Motor neuron (in vitro differentiated cells): ENCODE data around the gene ZC3H12A. TPM values are rescaled to one million over a fixed set of nuclear protein-coding genes. Genes with fewer than 3 reads are reported as not detected.

Experiments used
- ATAC-seq, 8 experiments: fragments of 200-7000 bp; cut with Tn5 transposase; replicated peaks in 6 of 8; 2 replicates each; pipeline ENCODE4 v1.8.0; 2021; ENCODE audit warnings: mild to moderate bottlenecking in 8 of 8, moderate library complexity in 8 of 8
- H3K27ac ChIP-seq, 2 donors: fragments of 250-450 bp; sonication (Bioruptor Pico); 2 replicates each; pipeline ENCODE4 v1.9.0; 2021; ENCODE audit warnings: antibody characterized with exemption in 2 of 2, mild to moderate bottlenecking in 2 of 2, moderate library complexity in 1 of 2
- H3K4me1 ChIP-seq, 2 donors: fragments of 250-450 bp; sonication (Bioruptor Pico); replicated peaks in 1 of 2; 2 replicates each; pipeline ENCODE4 v1.6.1; 2021; ENCODE audit warnings: antibody characterized with exemption in 2 of 2, mild to moderate bottlenecking in 2 of 2, moderate library complexity in 1 of 2
- H3K4me3 ChIP-seq, 5 donors: fragments of 250-450 bp; sonication (Bioruptor Pico); 2 replicates each; pipeline ENCODE4 v1.9.0; 2021; ENCODE audit warnings: antibody characterized with exemption in 5 of 5, mild to moderate bottlenecking in 5 of 5, moderate library complexity in 4 of 5
- WGBS, 10 experiments: fragments of 450-650 bp; shearing (Covaris generic); methylation state at CpG; one replicate each; pipeline ENCODE4 v1.0.0; 2022; 5-methylcytosine and 5-hydroxymethylcytosine counted together
- in situ Hi-C, 9 experiments: fragments of 400-800 bp; cut with MboI; loops; one replicate each; pipeline ENCODE4 v1.15.0; 2021; ENCODE audit warnings: low sequenced_read_pairs in 9 of 9, low pct_unique_long_range_greater_than_20kb in 2 of 9; ENCODE audit not compliant: unreplicated experiment in 9 of 9
- total RNA-seq, 8 experiments: library from RNA; unstranded; fragments of 300-600 nt; gene quantifications; 2 replicates each; pipeline versions ENCODE4 v1.2.3 to v1.2.4, GENCODE V29; 2022

The ZC3H12A gene
- total RNA-seq, 8 experiments from 2014 or later, result 1.8 to 13.3 (median 5.4) TPM

- in situ Hi-C loops, result loop anchor here in 1 of 9 experiments (25.0 kb wide), 1 partner anchor 229 kb away; the partner anchor contains the start of gene CDCA8
- no peaks in the 10 kb centered on the region for H3K4me1 ChIP-seq
- H3K4me3 ChIP-seq, result no peak overlapping the region
- H3K27ac ChIP-seq, result no peak overlapping the region
- ATAC-seq, result no peak
- WGBS, 10 experiments, result 69 to 93% (median 80%) methylated on average over 1 to 3 of the region's 3 CpGs; no CpG with 5 or more reads in 4 of the 10 experiments
Observed at GRCh38 chr1:37458551-37458950, 15.8 kb upstream of the ZC3H12A start.

- Histone ChIP-seq H3K27ac (no peak overlapping the region), H3K4me3 (no peak overlapping the region), H3K4me1 (no peaks in the 10 kb centered on the region)
- 60 to 100% (median 93%) methylated on average over 1 to 9 of the region's 9 CpGs; no CpG with 5 or more reads in 1 of the 10 experiments for WGBS, 10 experiments
- ATAC-seq, result no peak
- in situ Hi-C loops, result loop anchor here in 1 of 9 experiments (25.0 kb wide), 1 partner anchor 225 kb away; the partner anchor contains the start of gene CDCA8
Observed at GRCh38 chr1:37461698-37462436, 12.5 kb upstream of the ZC3H12A start.

- in situ Hi-C loops, result loop anchor here in 1 of 9 experiments (25.0 kb wide), 1 partner anchor 223 kb away; the partner anchor contains the start of gene CDCA8
- Histone ChIP-seq H3K27ac (no peak overlapping the region), H3K4me3 (no peak overlapping the region), H3K4me1 (no peaks in the 10 kb centered on the region)
- WGBS, 10 experiments, result 59 to 100% (median 75%) methylated on average over 1 to 2 of the region's 2 CpGs; no CpG with 5 or more reads in 3 of the 10 experiments
- ATAC-seq, result no peak
Observed at GRCh38 chr1:37464443-37464842, 9.9 kb upstream of the ZC3H12A start.

- WGBS, 10 experiments, result 76 to 100% (median 100%) methylated on average over 1 to 5 of the region's 6 CpGs
Observed at GRCh38 chr1:37465593-37466517, 8.5 kb upstream of the ZC3H12A start.

GRCh38 chr1:37468037-37468436, 6.3 kb upstream of the ZC3H12A start:
- ATAC-seq, result no peak
- no peak overlapping the region for H3K27ac ChIP-seq
- H3K4me3 ChIP-seq, result no peak overlapping the region
- in situ Hi-C loops, result loop anchor here in 1 of 9 experiments (25.0 kb wide), 1 partner anchor 219 kb away; the partner anchor contains the start of gene CDCA8
- WGBS, 10 experiments, result 83 to 100% (median 93%) methylated on average over 1 to 5 of the region's 5 CpGs; no CpG with 5 or more reads in 4 of the 10 experiments
- peaks cover 15 to 21% of the 10 kb centered on the region in 2 donors for H3K4me1 ChIP-seq

More at GRCh38 chr1:37465593-37466517, 8.5 kb upstream of the ZC3H12A start:
- H3K4me1 ChIP-seq, result peaks cover 0 to 3% of the 10 kb centered on the region in 2 donors
- H3K27ac ChIP-seq, result no peak overlapping the region
- in situ Hi-C loops, result loop anchor here in 1 of 9 experiments (25.0 kb wide), 1 partner anchor 221 kb away; the partner anchor contains the start of gene CDCA8
- H3K4me3 ChIP-seq, result no peak overlapping the region
- ATAC-seq, result no peak

GRCh38 chr1:37469386-37469785, 5.0 kb upstream of the ZC3H12A start:
- peaks cover 20 to 30% of the 10 kb centered on the region in 2 donors for H3K4me1 ChIP-seq
- no peak overlapping the region for H3K4me3 ChIP-seq
- in situ Hi-C loops, result loop anchor here in 1 of 9 experiments (25.0 kb wide), 1 partner anchor 218 kb away; the partner anchor contains the start of gene CDCA8
- no peak overlapping the region for H3K27ac ChIP-seq
- 71 to 100% (median 82%) methylated on average over 1 to 3 of the region's 3 CpGs for WGBS, 10 experiments
- ATAC-seq, result no peak

- Histone ChIP-seq H3K4me3 (no peak overlapping the region), H3K4me1 (peaks cover 38 to 44% of the 10 kb centered on the region in 2 donors), H3K27ac (no peak overlapping the region)
- 3 to 100% (median 40%) methylated on average over 1 to 11 of the region's 13 CpGs; no CpG with 5 or more reads in 1 of the 10 experiments for WGBS, 10 experiments
- in situ Hi-C loops, result loop anchor here in 1 of 9 experiments (25.0 kb wide), 1 partner anchor 216 kb away; the partner anchor contains the start of gene CDCA8
- peak; percentile 54 to 79 (median 64) for ATAC-seq
Observed at GRCh38 chr1:37471345-37472231, 2.8 kb upstream of the ZC3H12A start.

GRCh38 chr1:37472281-37472680, 2.1 kb upstream of the ZC3H12A start:
- H3K27ac ChIP-seq, result no peak overlapping the region
- H3K4me1 ChIP-seq, result peaks cover 45 to 51% of the 10 kb centered on the region in 2 donors
- H3K4me3 ChIP-seq, result no peak overlapping the region
- 58 to 93% (median 73%) methylated on average over 1 to 7 of the region's 7 CpGs; no CpG with 5 or more reads in 3 of the 10 experiments for WGBS, 10 experiments
- ATAC-seq, result no peak
- in situ Hi-C loops, result loop anchor here in 1 of 9 experiments (25.0 kb wide), 1 partner anchor 215 kb away; the partner anchor contains the start of gene CDCA8

GRCh38 chr1:37472994-37473393, 1.4 kb upstream of the ZC3H12A start:
- Histone ChIP-seq H3K4me1 (peaks cover 52 to 58% of the 10 kb centered on the region in 2 donors), H3K27ac (no peak overlapping the region), H3K4me3 (no peak overlapping the region)
- WGBS, 10 experiments, result 55 to 100% (median 85%) methylated on average over 1 of the region's 1 CpG; no CpG with 5 or more reads in 1 of the 10 experiments
- in situ Hi-C loops, result loop anchor here in 1 of 9 experiments (25.0 kb wide), 1 partner anchor 214 kb away; the partner anchor contains the start of gene CDCA8
- ATAC-seq, result no peak

GRCh38 chr1:37473431-37474045, 842 bp upstream of the ZC3H12A start:
- Histone ChIP-seq H3K4me1 (peaks cover 55 to 58% of the 10 kb centered on the region in 2 donors), H3K27ac (no peak overlapping the region), H3K4me3 (peak overlapping the region; percentile 43 to 61 (median 49))
- in situ Hi-C loops, result loop anchor here in 1 of 9 experiments (25.0 kb wide), 1 partner anchor 214 kb away; the partner anchor contains the start of gene CDCA8
- WGBS, 10 experiments, result 13 to 64% (median 40%) methylated on average over 1 to 11 of the region's 12 CpGs; no CpG with 5 or more reads in 1 of the 10 experiments
- ATAC-seq, result no peak
